Measurements from ENCODE around the gene AHRR. TPM values are rescaled to one million over a fixed set of nuclear protein-coding genes. Genes with fewer than 3 reads are reported as not detected.
"Not testable (repeated sequence)": the region's sequence is repeated elsewhere in the genome, so short reads cannot be mapped to it uniquely, and the experiment has no call there.

AHRR gene
- total RNA-seq, 4 donors from 2014 or later: 0.26 to 9.1 (median 6.6) TPM; not detected in 1

DNA sequence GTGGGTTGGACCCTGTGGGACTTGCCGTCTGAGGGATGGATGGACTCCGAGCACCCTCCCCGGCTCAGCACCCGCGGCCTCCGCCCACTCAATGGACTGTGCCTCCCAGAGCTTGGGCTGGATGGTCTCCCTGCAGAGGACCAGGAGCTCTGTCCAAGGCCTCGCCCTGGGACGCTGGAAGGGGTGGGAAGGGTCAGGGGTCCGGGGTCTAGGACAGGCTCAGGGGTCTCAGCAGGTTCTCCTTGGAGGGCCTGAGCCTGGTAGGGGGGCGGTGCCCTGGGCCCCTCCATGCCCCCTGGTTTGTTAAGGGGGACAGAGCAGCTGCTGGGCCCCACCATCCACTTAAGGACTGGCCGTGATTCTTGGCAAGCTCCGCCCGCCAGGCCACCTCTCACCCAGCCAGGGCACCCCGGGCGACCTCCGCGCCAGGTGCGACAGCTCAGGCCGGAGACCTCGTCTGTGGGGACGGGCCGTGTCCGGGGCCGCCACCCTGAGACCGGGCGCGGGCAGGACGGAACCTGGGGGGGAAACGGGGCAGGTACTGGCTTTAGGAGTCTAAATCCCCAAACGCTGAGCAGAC is 150.7 kb downstream of the AHRR start:
- H3K9me3 ChIP-seq: no peaks in the 10 kb centered on the region
- H3K4me3 ChIP-seq: peak overlapping the region; percentile 65 to 68
- peak overlapping the region; percentile 63 to 76 for H3K27ac ChIP-seq
- intact Hi-C loops (cut with DNase I; ENCODE audit: low total_unique reads): no loop called here
- peak in 1 of 2 donors; percentile 47 for DNase-seq
- H3K36me3 ChIP-seq: no peaks in the 10 kb centered on the region
- H3K27me3 ChIP-seq: peaks cover 0 to 8% of the 10 kb centered on the region in 2 donors
- peaks cover 0 to 17% of the 10 kb centered on the region in 2 donors for H3K4me1 ChIP-seq
- TF ChIP-seq, protein P1, sequence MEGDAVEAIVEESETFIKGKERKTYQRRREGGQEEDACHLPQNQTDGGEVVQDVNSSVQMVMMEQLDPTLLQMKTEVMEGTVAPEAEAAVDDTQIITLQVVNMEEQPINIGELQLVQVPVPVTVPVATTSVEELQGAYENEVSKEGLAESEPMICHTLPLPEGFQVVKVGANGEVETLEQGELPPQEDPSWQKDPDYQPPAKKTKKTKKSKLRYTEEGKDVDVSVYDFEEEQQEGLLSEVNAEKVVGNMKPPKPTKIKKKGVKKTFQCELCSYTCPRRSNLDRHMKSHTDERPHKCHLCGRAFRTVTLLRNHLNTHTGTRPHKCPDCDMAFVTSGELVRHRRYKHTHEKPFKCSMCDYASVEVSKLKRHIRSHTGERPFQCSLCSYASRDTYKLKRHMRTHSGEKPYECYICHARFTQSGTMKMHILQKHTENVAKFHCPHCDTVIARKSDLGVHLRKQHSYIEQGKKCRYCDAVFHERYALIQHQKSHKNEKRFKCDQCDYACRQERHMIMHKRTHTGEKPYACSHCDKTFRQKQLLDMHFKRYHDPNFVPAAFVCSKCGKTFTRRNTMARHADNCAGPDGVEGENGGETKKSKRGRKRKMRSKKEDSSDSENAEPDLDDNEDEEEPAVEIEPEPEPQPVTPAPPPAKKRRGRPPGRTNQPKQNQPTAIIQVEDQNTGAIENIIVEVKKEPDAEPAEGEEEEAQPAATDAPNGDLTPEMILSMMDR (IDR thresholded peaks at IDR 0.05): no peak
- no peak for TF ChIP-seq POLR2A (IDR thresholded peaks at IDR 0.05)

DNA sequence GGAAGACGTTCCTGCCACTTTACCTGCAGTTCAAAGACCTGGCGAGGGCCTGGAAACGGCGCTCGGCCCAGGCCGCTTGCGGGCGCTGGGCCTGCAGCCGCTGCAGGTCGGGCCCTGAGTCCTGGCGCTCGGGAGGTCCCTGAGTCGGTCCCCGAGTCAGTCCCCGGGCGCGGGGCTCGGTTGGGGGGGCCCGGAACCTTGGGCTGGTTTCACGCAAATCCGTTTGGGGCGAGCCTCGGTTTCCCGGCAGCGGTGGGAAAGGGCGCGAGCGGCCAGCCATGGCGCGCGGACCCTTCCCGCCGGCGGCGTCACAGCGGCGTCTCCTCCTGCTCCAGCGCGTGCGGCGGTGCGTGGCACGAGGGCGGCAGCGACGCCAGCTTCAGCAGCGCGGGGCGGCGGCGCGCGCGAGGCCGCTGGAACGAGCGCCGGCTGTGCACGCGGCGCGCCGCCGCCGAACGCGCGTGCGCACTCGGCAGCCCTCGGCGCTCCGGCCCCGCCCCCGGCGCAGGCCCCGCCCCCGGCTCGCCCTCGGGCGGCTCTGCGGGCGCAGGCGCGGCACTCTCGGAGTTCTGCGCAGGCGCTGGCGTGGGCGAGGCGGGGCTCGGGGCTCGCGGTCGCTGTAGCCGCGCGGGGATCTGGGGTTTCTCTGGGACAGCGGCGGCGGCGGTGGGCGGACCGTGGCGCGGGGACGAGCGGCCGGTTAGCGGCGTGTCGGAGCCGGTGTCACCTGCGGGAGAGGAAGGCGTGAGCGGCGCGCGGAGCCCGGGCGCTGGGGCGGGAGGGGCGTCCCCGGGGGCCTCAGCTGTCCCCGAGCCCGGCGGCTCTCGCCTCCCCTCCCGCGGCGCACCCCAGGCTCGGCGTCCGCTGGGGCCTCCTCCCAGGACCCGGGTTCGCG is 151.4 kb downstream of the AHRR start:
- Histone ChIP-seq H3K27ac (peak overlapping the region; percentile 63 to 87), H3K27me3 (peaks cover 0 to 14% of the 10 kb centered on the region in 2 donors), H3K4me3 (peak overlapping the region; percentile 68 to 88), H3K4me1 (peaks cover 0 to 17% of the 10 kb centered on the region in 2 donors), H3K9me3 (no peaks in the 10 kb centered on the region), H3K36me3 (no peaks in the 10 kb centered on the region)
- intact Hi-C loops (cut with DNase I; ENCODE audit: low total_unique reads): no loop called here
- TF ChIP-seq POLR2A (IDR thresholded peaks at IDR 0.05): peak; percentile 11 to 85
- TF ChIP-seq, protein P1 (IDR thresholded peaks at IDR 0.05): no peak
- peak; percentile 76 to 91 for DNase-seq

DNA sequence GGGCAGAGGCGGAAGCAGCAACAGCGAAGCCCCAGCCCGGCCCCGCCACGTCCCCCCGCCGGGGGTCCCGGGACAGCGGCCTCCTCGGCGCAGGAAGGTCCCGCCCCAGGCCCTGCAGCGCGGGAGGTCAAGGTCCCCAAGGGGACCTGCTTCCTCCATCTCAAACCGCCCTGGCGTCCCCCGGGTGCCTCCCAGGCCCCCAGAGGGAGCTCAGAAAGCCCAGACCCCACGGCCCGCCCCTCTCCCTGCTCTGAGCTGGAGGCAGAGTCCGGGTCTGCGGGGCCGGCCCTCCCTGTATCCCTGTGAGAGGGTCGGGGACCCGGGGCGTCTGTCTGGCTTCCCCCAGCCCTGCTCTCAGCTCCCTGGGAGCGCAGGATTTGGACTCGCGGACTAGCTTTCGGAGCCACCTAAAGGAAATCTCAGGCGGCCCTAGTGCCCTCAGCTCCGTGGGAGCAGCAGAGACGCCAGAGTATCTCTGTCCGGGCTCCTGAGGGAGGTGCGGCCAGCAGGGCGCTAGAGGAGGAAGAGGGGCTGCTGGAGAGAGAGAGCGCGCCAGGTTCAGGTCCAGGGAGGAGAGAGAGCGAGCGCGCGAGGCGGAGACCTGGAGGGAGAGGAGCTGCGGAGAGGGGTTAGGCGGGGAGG is 152.2 kb downstream of the AHRR start:
- DNase-seq: no peak
- Histone ChIP-seq H3K27me3 (peaks cover 0 to 22% of the 10 kb centered on the region in 2 donors), H3K27ac (peak overlapping the region; percentile 58 to 87), H3K9me3 (no peaks in the 10 kb centered on the region), H3K4me1 (peaks cover 0 to 17% of the 10 kb centered on the region in 2 donors), H3K36me3 (no peaks in the 10 kb centered on the region), H3K4me3 (peak overlapping the region; percentile 67 to 88)
- intact Hi-C loops (cut with DNase I; ENCODE audit: low total_unique reads): no loop called here
- TF ChIP-seq, protein P1 (IDR thresholded peaks at IDR 0.05): no peak
- TF ChIP-seq POLR2A (IDR thresholded peaks at IDR 0.05): no peak

DNA sequence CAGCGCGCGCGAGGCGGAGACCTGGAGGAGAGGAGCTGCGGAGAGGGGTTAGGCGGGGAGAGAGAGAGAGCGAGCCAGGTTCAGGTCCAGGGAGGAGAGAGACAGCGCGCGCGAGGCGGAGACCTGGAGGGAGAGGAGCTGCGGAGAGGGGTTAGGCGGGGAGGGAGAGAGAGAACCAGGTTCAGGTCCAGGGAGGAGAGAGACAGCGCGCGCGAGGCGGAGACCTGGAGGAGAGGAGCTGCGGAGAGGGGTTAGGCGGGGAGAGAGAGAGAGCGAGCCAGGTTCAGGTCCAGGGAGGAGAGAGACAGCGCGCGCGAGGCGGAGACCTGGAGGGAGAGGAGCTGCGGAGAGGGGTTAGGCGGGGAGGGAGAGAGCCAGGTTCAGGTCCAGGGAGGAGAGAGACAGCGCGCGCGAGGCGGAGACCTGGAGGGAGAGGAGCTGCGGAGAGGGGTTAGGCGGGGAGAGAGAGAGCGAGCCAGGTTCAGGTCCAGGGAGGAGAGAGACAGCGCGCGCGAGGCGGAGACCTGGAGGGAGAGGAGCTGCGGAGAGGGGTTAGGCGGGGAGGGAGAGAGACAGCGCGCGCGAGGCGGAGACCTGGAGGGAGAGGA is 152.8 kb downstream of the AHRR start:
- H3K27ac ChIP-seq: peak overlapping the region in 1 of 2 donors; percentile 87
- intact Hi-C loops (cut with DNase I; ENCODE audit: low total_unique reads); DNase-seq; H3K9me3 ChIP-seq; H3K36me3 ChIP-seq: not testable (repeated sequence)
- H3K4me1 ChIP-seq: peaks cover 0 to 17% of the 10 kb centered on the region in 2 donors
- H3K4me3 ChIP-seq: peak overlapping the region in 1 of 2 donors; percentile 67
- H3K27me3 ChIP-seq: peaks cover 0 to 28% of the 10 kb centered on the region in 2 donors
